ENCODE measurements around the gene BMS1. TPM values are rescaled to one million over a fixed set of nuclear protein-coding genes. Genes with fewer than 3 reads are reported as not detected.

Gene BMS1
- polyA plus RNA-seq, 1 donor = 16.2 TPM

DNA sequence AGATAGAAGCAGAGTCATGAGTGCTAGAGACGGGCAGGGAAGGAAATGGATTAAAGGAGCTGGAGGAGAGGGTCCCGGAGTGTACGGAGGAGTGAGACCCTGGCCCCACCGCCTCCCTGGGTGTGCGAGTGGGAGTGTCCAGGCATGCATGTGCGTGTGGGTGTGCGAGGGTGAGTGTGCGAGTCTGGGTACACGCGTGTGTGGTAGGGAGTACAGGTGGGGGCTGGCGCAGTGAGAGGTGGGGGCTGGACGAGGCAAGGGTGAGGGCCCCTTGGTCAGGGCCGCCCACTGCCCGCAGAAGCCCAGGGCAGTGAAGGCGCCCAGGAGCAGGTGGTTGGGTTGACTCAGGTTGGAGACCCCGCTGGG, 97.6 kb downstream of the BMS1 start:
- Histone ChIP-seq H3K4me3 (ENCODE audit: low read length) (no peak overlapping the region), H3K27ac (ENCODE audit: low read length) (no peak overlapping the region), H3K27me3 (ENCODE audit: control insufficient read depth, insufficient read depth, low read length) (no peaks in the 10 kb centered on the region), H3K9me3 (ENCODE audit: control insufficient read depth, low read depth, low read length) (no peaks in the 10 kb centered on the region), H3K4me1 (ENCODE audit: control insufficient read depth, insufficient read depth, low read length) (no peaks in the 10 kb centered on the region), H3K36me3 (ENCODE audit: control insufficient read depth, insufficient read depth, low read length) (no peaks in the 10 kb centered on the region)
- WGBS (ENCODE audit: insufficient coverage, low lambda C conversion rate) = no CpG with 5 or more reads among the region's 16 CpGs
- no peak for DNase-seq

DNA sequence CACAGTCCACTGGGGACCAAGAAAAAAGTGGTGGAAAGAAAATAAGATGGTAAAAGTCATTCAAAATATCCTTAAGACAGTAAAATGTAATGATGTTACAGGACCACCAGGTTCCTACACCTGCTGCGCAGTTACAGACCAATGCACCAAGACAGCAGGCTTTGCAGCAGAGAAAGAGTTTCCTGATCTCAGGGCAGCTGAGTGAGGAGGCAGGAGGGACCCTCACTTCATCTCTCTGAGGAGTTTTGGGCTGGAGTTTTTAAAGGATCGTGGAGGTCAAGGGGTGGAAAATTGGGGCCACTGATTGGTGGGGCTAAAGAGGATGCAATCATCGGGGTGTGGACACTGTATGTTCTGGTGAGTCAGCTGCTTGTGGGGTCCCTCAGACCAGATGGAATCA, 100.0 kb downstream of the BMS1 start:
- no peak overlapping the region for H3K4me3 ChIP-seq (ENCODE audit: low read length)
- H3K27ac ChIP-seq (ENCODE audit: low read length) = no peak overlapping the region
- DNase-seq = no peak
- no peaks in the 10 kb centered on the region for H3K36me3 ChIP-seq (ENCODE audit: control insufficient read depth, insufficient read depth, low read length)
- no CpG with 5 or more reads among the region's 3 CpGs for WGBS (ENCODE audit: insufficient coverage, low lambda C conversion rate)
- no peaks in the 10 kb centered on the region for H3K27me3 ChIP-seq (ENCODE audit: control insufficient read depth, insufficient read depth, low read length)
- H3K9me3 ChIP-seq (ENCODE audit: control insufficient read depth, low read depth, low read length) = no peaks in the 10 kb centered on the region
- no peaks in the 10 kb centered on the region for H3K4me1 ChIP-seq (ENCODE audit: control insufficient read depth, insufficient read depth, low read length)

Other genes starting within 250 kb of the BMS1 start
- gene ZNF33B, start 144.2 kb upstream of the BMS1 start, polyA plus RNA-seq = 48.5 TPM